ENCODE results near the gene CDC14A.
"Not testable (repeated sequence)": the region's sequence is repeated elsewhere in the genome, so short reads cannot be mapped to it uniquely, and the experiment has no call there.

Gene CDC14A

GRCh38 chr1:100337878-100338277, 14.4 kb upstream of the CDC14A start:
- not testable (repeated sequence) for DNase-seq

- DNase-seq, result not testable (repeated sequence)
These were observed 12.6 kb upstream of the CDC14A start for GRCh38 chr1:100339735-100340134.

GRCh38 chr1:100340494-100340893, 11.8 kb upstream of the CDC14A start:
- DNase-seq, result no peak

- no peak for DNase-seq
These were observed 10.0 kb upstream of the CDC14A start for GRCh38 chr1:100342348-100342747.

- no peak for DNase-seq
These were observed 8.4 kb upstream of the CDC14A start for GRCh38 chr1:100343897-100344296.

- DNase-seq, result no peak
These were observed 7.5 kb upstream of the CDC14A start for GRCh38 chr1:100344774-100345173.

GRCh38 chr1:100346387-100346786, 5.9 kb upstream of the CDC14A start:
- no peak for DNase-seq

- DNase-seq, result no peak
These were observed 5.0 kb upstream of the CDC14A start for GRCh38 chr1:100347009-100347966.

GRCh38 chr1:100348549-100349144, 3.7 kb upstream of the CDC14A start:
- no peak for DNase-seq

- DNase-seq, result no peak
These were observed 3.1 kb upstream of the CDC14A start for GRCh38 chr1:100349246-100349645.

- DNase-seq, result no peak
These were observed 1.6 kb upstream of the CDC14A start for GRCh38 chr1:100350787-100351094.

GRCh38 chr1:100351095-100351887, 1.0 kb upstream of the CDC14A start:
- peak; percentile 91 for DNase-seq

- DNase-seq, result no peak
These were observed 930 bp downstream of the CDC14A start for GRCh38 chr1:100353071-100353801.

- peak; percentile 11 for DNase-seq
These were observed 1.7 kb downstream of the CDC14A start for GRCh38 chr1:100353988-100354387.

GRCh38 chr1:100354971-100355394, 2.7 kb downstream of the CDC14A start:
- no peak for DNase-seq

GRCh38 chr1:100358210-100358609, 5.9 kb downstream of the CDC14A start:
- no peak for DNase-seq

GRCh38 chr1:100359139-100359538, 6.8 kb downstream of the CDC14A start:
- no peak for DNase-seq

GRCh38 chr1:100360790-100361510, 8.6 kb downstream of the CDC14A start:
- DNase-seq, result peak; percentile 41

- DNase-seq, result no peak
These were observed 9.3 kb downstream of the CDC14A start for GRCh38 chr1:100361511-100362089.

GRCh38 chr1:100362821-100363466, 10.6 kb downstream of the CDC14A start:
- DNase-seq, result peak; percentile 97

- DNase-seq, result no peak
These were observed 11.5 kb downstream of the CDC14A start for GRCh38 chr1:100363831-100364230.
